NCI-H226 (cell line): ENCODE data around the gene GID8.
A peak's percentile ranks its signal among the peaks of the same experiment; 100 is the strongest.

Experiments used
- DNase-seq: peaks from one replicate; pipeline ENCODE4 v3.0.0-alpha.2; 2015

GID8 gene

DNA sequence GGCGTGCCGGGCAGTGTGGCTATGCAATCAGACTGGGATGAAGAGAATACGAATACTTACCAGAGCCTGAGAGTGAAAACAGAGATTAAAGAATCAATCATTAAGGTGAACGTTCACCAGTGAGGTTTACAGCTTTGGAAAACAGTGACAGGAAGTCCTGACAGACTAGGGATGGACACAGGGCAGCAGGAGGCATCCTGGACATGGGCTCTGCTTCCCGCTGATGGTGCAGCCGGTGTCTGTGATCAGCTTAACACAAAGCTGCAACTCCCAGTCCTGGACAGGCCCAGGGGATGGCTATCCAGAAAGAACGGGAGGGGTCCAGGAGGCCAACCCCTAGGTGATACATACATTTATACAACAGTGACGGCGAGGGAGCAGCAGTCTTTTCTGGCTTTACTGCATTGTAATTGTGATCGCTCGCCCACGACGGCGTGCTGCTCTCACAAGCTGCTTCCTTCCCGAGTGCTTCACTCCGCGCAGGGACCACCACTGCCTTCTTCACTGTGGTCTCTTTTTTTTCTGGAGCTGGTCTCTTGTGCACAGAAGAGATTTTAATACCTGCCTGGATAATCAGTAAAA is 32.3 kb upstream of the GID8 start:
- no peak for DNase-seq

DNA sequence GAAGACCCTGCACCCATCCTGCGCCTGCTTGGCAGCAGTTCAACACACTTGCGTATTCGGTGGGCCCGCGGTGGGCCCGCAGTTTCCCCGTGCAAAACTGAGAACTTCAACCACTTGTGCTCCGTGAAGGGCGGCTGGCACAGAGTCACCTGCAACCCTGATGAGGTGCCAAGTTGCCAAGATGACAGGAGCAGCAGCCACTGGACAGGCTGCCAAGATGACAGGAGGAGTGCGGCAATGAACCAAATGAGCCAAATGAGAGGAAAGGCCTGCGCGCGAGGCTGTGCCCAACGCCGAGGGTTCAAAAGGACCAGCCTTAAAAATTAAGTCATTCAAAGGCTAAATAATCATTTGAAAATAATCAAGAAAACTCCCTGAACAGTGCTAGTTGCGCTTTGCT is 31.7 kb upstream of the GID8 start:
- DNase-seq, result no peak

- no peak for DNase-seq
Measured at GRCh38 chr20:62906647-62907375, 31.1 kb upstream of the GID8 start.

DNA sequence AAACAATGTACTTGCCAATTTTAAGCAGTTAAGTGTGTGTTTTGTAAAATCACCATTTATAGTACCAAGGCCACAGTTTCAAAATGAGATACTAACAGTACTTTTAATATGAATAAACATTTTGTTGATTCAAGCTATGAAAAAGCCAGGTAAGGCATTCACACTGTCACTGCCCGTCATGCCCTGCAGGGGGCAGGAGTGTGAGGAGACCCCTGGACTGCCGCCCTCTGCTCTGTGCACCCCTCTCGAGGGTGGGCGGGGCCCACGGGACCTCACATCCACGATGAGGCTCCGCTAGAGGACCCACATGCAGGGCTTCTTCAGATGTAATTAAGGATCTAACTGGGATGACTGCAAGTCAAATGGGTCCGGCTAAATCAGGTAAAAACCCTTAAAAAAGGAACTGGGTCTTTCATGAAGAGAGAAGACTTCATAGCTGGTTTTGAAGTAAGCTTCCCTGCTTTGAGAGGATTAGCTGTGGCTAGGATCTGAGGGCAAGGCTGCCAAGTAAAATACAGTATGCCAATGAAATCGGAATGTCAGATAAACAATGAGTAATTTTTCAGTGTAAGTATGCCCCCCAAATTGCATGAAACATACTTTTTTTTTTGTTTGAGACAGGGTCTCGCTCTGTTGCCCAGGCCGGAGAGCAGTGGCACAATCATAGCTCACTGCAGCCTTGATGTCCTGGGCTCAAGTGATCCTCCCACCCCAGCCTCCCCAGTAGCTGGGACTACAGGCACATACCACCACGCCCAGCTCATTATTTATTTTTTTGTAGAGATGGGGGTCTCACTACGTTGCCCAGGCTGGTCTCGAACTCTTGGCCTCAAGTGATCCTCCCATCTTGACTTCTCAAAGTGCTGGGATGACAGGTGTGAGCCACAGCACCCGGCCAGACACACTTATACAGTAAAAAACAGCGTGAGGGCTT is 30.3 kb upstream of the GID8 start:
- DNase-seq, result no peak

GRCh38 chr20:62908971-62909791 is 28.8 kb upstream of the GID8 start:
- no peak for DNase-seq

- DNase-seq, result no peak
Measured at GRCh38 chr20:62910217-62910766, 27.7 kb upstream of the GID8 start.

DNA sequence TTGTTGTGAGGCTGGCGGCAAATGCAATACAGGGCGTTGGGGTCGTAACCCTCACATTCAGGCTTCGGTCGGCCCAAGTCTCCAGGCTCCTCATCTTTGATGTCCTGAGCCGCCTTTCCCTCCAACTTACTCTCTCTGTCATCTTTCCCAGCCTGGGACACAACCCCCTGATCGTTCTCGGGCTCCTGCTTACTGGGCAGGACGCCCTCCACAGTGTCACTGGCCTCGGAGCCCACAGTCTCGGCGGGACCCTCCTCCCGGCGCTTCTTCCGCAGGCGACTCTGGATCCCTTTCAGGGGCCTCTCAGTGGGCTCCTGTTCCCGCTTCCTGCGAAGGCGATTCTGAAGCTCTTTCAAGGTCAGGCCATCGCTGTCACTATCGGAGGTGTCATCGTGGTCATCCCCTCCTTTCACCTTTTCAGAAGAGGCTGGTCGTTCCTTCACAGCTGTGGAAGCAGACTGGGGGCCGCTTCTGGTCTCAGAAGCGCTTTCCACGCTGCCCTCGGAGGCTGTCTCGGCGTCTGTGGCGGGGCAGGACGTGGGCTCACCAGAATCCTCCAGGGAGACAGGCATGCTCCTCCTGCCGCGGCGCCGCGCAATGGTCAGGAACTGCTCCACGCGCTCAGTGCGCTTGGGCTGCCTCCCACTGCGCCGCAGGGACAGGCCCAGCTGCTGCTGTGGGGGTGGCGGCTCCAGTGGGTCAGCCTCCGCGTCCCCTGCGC is 27.0 kb upstream of the GID8 start:
- no peak for DNase-seq

DNA sequence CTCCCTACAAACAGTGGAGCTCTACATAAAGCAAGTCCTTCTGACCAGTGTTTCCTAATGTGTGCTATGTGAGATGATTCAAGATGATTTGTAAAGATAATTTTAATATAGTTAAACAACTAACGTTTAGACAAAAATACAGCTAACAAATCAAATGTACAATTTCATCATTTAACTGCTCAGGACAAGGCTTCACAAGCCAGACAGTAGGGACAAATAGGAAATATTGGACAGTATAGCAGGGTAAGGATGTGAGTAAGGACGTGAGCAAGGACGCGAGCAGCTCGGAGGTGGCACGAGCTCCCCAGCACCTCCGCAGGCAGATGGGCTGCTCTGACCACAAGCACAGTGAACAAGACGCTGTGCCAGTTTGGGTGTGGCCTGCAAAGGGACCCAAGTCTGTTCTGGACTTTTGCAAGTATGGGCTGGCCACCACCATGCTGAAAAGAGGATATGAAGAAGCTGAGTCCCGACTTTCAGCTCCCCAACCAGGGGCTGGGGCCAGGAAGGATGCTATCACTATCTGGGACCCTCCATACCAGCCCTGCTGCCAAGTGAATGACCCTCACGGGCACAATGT is 26.2 kb upstream of the GID8 start:
- DNase-seq, result no peak

GRCh38 chr20:62913043-62913630 is 24.8 kb upstream of the GID8 start:
- no peak for DNase-seq

GRCh38 chr20:62914436-62914835 is 23.5 kb upstream of the GID8 start:
- DNase-seq, result no peak

DNA sequence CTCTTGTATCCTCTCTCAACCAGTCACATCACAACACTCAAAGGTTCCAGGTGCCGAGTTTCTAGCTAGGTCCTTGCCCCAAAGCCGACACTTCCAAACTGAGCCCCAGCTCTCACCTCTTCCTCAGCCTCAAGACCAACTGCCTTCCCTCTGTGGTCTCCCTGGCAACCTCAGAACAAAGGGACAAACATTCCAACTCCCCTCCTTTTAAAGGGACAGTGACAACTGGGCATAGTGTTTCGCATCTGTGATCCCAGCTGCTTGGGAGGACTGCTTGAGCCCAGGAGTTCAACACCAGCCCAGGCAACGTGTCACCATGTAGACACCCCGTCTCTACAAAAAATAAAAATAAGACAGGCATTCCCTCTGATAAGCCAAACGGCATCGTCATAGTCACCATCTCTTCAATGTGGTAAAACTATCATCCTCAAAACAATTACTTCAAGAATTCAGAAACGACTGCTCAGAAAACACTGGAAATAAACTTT is 22.9 kb upstream of the GID8 start:
- DNase-seq, result no peak

DNA sequence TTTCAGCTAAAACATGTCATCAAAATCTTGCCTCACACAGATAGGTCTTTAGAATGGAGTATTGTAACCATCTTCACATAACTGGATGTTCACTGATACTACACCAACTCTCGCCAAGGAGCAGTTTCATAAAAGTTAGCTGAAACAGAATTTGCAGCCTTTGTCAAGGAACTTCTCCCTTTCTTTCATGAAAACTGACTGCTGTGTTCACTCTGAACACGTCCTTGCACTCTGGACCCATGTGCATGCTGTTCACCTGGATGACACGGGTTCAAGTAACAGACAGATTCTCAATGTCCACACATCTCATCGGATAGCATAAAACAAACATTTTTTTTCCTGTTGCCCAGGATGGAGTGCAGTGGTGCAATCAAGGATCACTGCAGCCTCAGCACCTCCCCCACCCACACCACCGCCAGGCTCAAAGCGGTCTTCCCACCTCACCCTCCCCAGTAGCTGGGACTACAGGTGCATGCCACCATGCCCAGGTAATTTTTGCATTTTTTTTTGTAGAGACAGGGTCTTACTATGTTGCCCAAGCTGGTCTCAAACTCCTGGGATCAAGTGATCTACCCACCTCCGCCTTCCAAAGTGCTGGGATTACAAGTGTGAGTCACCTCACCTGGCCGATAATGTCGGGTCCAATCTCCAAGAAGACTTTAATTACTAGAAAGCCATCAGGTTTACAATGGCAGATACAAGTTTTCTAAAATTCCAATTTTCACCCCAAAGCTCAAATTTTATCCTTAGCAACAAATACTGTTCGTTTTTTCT is 21.1 kb upstream of the GID8 start:
- no peak for DNase-seq

DNA sequence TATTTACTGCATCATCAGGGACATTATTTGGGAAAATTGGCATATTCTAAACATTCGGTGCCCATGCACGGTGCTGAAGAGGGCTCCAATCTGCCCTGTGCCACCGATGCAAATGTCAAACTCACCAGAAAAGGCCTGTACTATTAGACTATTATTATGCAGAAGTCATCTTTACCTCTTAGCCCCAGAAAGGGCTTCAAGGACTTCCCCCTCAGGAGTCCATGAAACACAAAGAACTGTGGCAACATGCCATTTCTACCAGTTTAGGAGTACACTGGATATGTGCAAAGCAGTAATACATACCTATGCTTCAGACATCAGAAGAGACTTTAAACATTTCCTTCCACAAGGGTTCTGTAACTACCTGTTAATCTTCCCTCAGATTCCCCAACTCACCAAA is 20.2 kb upstream of the GID8 start:
- DNase-seq, result no peak

DNA sequence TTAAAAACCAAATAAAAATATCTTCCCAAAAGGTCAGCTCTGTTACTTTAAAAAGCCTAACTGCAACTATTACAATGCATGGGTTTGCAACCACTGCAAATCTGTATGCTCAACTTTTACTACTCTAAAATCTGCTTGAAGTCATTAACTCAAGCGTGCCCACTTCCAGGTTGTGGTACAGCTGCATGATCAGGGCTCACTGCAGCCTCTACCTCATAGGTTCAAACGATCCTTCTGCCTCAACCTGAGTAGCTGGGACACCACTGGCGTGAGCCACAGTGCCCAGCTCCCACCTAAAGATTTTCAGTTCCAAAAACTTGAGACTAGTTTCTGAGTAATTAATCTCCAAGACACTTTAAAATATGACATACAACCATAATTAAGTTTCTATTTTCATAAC is 19.8 kb upstream of the GID8 start:
- no peak for DNase-seq

- DNase-seq, result no peak
Measured at GRCh38 chr20:62918831-62919230, 19.1 kb upstream of the GID8 start.

DNA sequence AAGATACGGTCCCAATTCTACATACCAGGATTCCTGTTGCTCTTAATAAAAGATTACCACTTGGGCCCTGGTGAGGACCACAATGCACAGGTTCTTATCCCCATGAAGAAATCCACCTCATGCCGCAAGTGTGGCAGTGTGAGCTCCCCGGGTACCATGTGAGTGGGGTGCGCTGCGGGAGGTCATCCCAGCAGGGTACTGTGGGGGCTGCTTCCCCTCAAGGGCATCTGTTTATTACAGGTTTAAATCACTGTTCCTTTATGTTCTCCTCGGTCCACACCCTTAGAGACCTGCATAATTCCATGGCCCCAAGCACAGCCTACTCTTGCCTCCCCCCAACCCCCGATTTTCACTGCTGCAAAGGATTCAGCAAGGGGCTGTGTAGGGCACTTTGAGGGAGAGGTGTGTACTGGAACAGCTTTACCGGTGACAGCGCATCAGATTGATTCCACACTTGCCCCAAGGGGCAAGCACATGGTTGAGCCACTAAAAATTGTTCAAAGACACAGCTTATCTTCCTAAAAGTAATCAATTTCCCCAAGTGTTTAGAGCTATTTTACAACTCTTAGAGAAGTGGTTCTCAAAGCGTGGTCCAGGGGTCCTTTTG is 17.8 kb upstream of the GID8 start:
- no peak for DNase-seq

GRCh38 chr20:62921119-62921687 is 16.7 kb upstream of the GID8 start:
- peak; percentile 64 for DNase-seq

GRCh38 chr20:62922451-62922921 is 15.5 kb upstream of the GID8 start:
- no peak for DNase-seq

DNA sequence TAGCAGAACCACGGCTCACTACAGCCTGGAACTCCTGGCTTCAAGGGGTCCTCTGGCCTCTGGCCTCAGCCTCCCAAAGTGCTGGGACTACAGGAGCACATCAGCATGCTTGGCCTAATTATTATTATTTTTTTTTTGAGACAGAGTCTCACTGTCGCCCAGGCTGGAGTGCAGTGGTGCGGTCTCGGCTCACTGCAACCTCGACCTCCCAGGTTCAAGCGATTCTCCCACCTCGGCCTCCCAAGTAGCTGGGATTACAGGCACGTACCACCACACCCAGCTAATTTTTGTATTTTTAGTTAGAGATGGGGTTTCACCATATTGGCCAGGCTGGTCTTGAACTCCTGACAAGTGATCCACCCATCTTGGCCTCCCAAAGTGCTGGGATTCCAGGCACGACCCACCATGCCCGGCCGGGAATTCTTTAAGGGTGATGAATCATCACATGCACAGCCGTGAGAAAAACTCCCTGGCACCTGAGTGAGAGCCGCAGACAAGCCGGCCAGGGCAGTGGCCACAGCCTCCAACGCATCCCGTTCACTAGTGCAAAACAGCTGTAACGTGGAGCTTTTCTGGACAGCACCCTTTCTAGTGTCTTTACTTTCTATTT is 14.8 kb upstream of the GID8 start:
- peak; percentile 95 for DNase-seq
